ENCODE measurements around the gene IKZF1. TPM values are rescaled to one million over a fixed set of nuclear protein-coding genes. Genes with fewer than 3 reads are reported as not detected.

IKZF1 gene
- total RNA-seq, 4 donors from 2014 or later, result 0.22 to 3.6 (median 1.9) TPM

DNA sequence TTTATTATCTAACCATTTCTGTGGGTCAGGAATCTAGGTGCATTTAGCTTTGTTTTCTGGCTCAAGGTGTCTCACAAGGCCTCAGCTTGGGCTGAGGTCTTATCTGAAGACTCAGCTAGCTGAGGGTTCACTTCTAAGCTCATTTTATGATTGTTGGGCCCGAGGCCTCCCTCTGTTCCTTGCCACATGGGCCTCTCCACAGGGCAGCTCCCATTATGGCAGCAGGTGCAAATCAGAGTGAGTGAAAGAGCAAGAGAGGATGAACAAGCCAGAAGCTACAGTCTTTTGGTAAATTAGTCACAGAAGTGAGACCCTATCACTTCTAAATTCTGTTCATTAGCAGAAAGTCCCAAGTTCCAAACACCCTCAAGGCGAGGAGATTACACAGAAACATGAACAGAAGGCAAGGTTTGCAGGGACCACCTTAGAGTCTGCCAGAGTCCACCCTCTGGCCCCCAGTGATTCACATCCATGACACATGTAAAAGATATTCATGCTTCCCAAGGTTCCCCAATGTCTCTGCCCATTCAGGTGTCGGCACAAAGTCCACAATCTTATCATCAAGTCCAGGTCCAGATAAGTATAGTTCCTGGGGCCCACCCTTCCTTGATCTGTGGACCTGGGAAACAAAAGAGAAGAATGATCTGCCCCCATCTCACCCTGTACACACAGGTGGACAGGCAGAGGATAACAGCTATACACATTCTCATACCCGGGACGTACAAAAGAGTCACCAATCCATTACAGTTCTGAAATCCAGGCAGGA is 121.9 kb downstream of the IKZF1 start:
- intact Hi-C loops (cut with DNase I; ENCODE audit: low total_unique reads) (no loop called here), in situ Hi-C loops (cut with MboI; ENCODE audit: low sequenced_read_pairs in 4 of 4) (no loop called here)
- no peaks in the 10 kb centered on the region for H3K4me1 ChIP-seq
- TF ChIP-seq, protein P1, sequence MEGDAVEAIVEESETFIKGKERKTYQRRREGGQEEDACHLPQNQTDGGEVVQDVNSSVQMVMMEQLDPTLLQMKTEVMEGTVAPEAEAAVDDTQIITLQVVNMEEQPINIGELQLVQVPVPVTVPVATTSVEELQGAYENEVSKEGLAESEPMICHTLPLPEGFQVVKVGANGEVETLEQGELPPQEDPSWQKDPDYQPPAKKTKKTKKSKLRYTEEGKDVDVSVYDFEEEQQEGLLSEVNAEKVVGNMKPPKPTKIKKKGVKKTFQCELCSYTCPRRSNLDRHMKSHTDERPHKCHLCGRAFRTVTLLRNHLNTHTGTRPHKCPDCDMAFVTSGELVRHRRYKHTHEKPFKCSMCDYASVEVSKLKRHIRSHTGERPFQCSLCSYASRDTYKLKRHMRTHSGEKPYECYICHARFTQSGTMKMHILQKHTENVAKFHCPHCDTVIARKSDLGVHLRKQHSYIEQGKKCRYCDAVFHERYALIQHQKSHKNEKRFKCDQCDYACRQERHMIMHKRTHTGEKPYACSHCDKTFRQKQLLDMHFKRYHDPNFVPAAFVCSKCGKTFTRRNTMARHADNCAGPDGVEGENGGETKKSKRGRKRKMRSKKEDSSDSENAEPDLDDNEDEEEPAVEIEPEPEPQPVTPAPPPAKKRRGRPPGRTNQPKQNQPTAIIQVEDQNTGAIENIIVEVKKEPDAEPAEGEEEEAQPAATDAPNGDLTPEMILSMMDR (IDR thresholded peaks at IDR 0.05 in 4 of 5, conservative IDR thresholded peaks at IDR 0.05 in 1 of 5), result no peak
- TF ChIP-seq POLR2A (IDR thresholded peaks at IDR 0.05), result no peak
- H3K27me3 ChIP-seq, result no peaks in the 10 kb centered on the region
- DNase-seq (no peak), ATAC-seq (no peak)
- no peak overlapping the region for H3K27ac ChIP-seq
- H3K36me3 ChIP-seq, result no peaks in the 10 kb centered on the region
- no peak overlapping the region for H3K4me3 ChIP-seq
- H3K9me3 ChIP-seq, result no peaks in the 10 kb centered on the region

DNA sequence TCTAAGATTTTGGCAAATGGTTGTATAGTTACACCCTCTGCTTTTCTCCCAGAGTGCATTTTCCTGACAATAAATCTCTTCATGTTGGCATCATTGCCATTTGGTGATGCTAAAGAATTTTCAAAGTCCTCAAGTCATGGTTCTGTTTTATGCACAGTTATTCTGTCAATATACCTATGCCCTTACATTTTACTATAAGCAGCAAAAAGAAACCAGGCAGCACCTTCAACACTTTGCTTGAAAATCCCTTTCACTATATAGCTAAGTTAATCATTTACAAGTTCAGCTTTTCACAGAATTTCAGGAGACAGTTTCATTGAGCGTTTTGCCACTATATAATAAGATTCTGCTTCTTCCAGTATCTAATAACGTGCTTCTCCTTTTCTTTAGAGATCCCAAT is 123.0 kb downstream of the IKZF1 start:
- Histone ChIP-seq H3K4me1 (no peaks in the 10 kb centered on the region), H3K36me3 (no peaks in the 10 kb centered on the region), H3K4me3 (no peak overlapping the region), H3K27me3 (no peaks in the 10 kb centered on the region), H3K9me3 (no peaks in the 10 kb centered on the region), H3K27ac (no peak overlapping the region)
- ATAC-seq, result no peak
- intact Hi-C loops (cut with DNase I; ENCODE audit: low total_unique reads), result no loop called here
- no peak for DNase-seq
- in situ Hi-C loops (cut with MboI; ENCODE audit: low sequenced_read_pairs in 4 of 4), result no loop called here
- no peak for TF ChIP-seq POLR2A (IDR thresholded peaks at IDR 0.05)
- TF ChIP-seq, protein P1 (IDR thresholded peaks at IDR 0.05 in 4 of 5, conservative IDR thresholded peaks at IDR 0.05 in 1 of 5), result no peak

DNA sequence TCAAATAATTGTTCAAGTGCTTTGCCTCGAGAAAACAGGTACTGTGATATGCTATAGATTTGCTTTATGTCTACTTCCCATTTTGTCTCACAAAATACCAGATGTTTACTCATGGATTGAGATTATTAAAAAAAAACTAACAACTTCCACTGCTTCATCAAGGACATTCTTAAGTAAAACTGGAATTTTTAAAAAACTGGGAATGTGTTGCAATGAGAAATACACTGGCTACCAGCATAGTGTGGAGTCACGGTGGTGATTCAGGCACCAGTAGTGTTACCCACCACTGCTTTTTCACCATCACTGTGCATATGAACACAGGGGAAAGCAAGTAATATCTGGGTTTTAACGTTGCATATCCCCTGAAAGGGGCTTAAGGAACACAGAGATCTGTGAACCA is 124.4 kb downstream of the IKZF1 start:
- TF ChIP-seq, protein P1 (IDR thresholded peaks at IDR 0.05 in 4 of 5, conservative IDR thresholded peaks at IDR 0.05 in 1 of 5), result no peak
- no peak for TF ChIP-seq POLR2A (IDR thresholded peaks at IDR 0.05)
- H3K27ac ChIP-seq, result no peak overlapping the region
- H3K36me3 ChIP-seq, result no peaks in the 10 kb centered on the region
- no peak overlapping the region for H3K4me3 ChIP-seq
- no peaks in the 10 kb centered on the region for H3K4me1 ChIP-seq
- intact Hi-C loops (cut with DNase I; ENCODE audit: low total_unique reads) (no loop called here), in situ Hi-C loops (cut with MboI; ENCODE audit: low sequenced_read_pairs in 4 of 4) (no loop called here)
- ATAC-seq (no peak), DNase-seq (no peak)
- no peaks in the 10 kb centered on the region for H3K9me3 ChIP-seq
- H3K27me3 ChIP-seq, result no peaks in the 10 kb centered on the region

DNA sequence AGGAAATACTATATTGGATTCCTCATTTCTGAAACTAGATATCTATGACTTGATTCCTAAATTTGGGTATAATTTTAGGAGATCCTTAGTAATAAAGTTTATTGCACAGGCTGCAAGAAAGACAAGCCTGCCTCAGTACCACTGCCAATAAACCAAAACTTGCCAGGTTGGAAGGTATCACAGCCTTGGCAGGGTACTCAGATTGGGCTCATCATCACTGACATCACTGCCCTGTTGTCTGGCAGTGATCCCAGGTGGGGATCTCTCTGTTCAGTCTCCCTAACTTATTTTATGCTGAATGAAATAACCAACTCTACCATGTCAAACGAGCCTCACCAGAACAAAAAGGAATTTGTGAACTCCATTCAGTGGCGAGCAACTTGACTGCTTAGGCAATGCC is 126.8 kb downstream of the IKZF1 start:
- DNase-seq (no peak), ATAC-seq (no peak)
- Histone ChIP-seq H3K9me3 (no peaks in the 10 kb centered on the region), H3K4me1 (no peaks in the 10 kb centered on the region), H3K36me3 (no peaks in the 10 kb centered on the region), H3K27me3 (no peaks in the 10 kb centered on the region), H3K27ac (no peak overlapping the region), H3K4me3 (no peak overlapping the region)
- TF ChIP-seq POLR2A (IDR thresholded peaks at IDR 0.05), result no peak
- TF ChIP-seq, protein P1 (IDR thresholded peaks at IDR 0.05 in 4 of 5, conservative IDR thresholded peaks at IDR 0.05 in 1 of 5), result no peak
- in situ Hi-C loops (cut with MboI; ENCODE audit: low sequenced_read_pairs in 4 of 4), result no loop called here
- intact Hi-C loops (cut with DNase I; ENCODE audit: low total_unique reads), result no loop called here
